HFF-Myc (cell line): ENCODE data around the gene JAK3.

Source experiments
- DNase-seq: peaks from one replicate; pipeline ENCODE4 v3.0.0-alpha.2; 2011; ENCODE audit warnings: low read depth; ENCODE audit errors: extremely low read depth
- H3K4me3 ChIP-seq: replicated peaks from 2 replicates; pipeline ENCODE4 v1.5.1; 2011; ENCODE audit warnings: low read depth, mild to moderate bottlenecking, control low read depth, low read length
- CTCF ChIP-seq: IDR thresholded peaks from 2 replicates; pipeline ENCODE4 v1.5.1; 2012; ENCODE audit warnings: mild to moderate bottlenecking, low read depth, low read length, control low read depth; ENCODE audit errors: missing control alignments

The JAK3 gene

GRCh38 chr19:17837972-17838371 lies 9.8 kb downstream of the JAK3 start:
- no peak overlapping the region for H3K4me3 ChIP-seq
- DNase-seq: no peak
- TF ChIP-seq CTCF: no peak

DNA sequence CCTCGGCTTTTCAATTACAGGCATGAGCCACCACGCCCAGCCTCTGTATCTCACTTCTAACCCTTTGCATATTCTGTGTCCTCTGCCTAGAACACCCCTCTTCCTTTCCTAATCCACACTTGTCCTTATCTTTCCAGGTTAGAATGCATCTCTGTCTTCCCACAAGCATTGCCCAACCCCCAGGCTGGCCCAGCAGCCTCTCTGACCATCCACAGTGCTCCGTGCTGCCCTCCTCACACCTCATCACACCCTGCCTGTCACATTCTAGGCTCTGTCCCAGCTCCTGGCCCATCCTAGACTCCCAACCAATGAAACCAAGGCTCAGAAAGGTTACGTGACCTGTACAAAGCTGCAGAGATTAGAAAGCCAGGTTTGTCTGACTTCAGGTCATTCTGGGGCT lies 11.3 kb downstream of the JAK3 start:
- DNase-seq: no peak
- no peak overlapping the region for H3K4me3 ChIP-seq
- no peak for TF ChIP-seq CTCF

GRCh38 chr19:17835182-17836006 lies 12.4 kb downstream of the JAK3 start:
- H3K4me3 ChIP-seq: no peak overlapping the region
- DNase-seq: no peak
- TF ChIP-seq CTCF: no peak

DNA sequence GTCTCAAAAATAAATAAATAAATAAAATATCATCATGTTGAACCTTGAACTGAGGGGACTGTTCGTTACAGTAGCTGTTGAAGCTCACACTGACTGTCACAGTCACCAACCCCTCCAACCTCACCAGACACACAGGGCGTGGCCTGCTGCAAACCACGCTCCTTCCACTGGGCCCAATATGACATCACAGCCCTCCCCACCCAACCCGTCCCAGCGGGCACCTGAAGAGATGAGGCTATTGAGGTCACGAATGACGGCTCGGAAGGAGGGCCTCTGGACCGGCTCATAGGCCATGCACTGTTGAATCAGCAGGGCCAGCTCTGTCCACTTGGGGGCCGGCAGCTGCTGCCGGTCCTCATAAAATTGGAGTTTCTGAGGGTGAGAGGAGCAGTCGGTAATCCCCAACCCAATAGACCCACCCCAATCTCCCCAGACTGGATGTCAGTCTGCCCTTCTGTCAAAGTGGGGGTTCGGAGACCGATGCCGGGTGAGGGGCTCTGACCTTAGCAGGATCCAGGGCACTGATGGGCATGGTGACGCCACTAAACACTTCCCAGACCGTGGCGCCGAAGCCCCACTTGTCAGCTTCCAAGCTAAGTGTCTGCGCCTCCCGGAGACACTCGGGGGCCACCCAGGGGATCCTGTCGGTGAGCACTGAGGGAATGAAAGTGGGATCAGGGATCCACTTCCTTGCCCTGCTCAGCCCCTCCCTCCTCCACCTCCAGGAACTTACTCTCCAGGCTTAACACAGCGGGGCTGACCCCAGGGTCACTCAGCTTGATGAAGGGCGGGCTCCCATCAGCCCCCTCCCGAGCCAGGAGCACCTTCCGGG lies 13.2 kb downstream of the JAK3 start:
- DNase-seq: no peak
- no peak overlapping the region for H3K4me3 ChIP-seq
- TF ChIP-seq CTCF: peak; percentile 17

GRCh38 chr19:17832443-17833208 lies 15.2 kb downstream of the JAK3 start:
- no peak for DNase-seq
- H3K4me3 ChIP-seq: no peak overlapping the region

More at GRCh38 chr19:17832443-17833208, 15.2 kb downstream of the JAK3 start:
- TF ChIP-seq CTCF: no peak
